GM21515 (cell line): ENCODE results near the gene PLN.

Experiments
- ATAC-seq: cut with Tn5 transposase; IDR thresholded peaks from one replicate; pipeline ENCODE4 v1.9.1; 2021; ENCODE audit not compliant: unreplicated experiment

The PLN gene

GRCh38 chr6:118536478-118536877, 11.6 kb upstream of the PLN start:
- no peak for ATAC-seq

DNA sequence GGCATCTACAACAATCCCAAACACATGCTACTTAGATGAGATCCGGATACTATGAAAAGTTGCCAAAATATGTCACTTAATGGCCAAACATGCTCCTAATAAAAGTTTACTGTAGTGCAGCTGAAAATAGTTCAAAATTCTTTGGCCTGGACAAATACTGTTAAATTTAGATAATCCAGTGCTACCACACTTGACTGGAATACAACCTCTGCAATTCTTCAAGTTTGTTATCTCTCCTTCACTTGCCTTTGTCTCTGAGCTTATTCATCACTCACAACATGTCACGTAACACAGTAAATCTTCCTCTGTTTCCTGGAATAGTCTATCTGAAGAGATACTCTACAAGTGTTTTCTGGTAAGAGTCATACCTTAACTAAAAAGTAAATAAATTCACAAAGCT, 10.5 kb upstream of the PLN start:
- no peak for ATAC-seq

DNA sequence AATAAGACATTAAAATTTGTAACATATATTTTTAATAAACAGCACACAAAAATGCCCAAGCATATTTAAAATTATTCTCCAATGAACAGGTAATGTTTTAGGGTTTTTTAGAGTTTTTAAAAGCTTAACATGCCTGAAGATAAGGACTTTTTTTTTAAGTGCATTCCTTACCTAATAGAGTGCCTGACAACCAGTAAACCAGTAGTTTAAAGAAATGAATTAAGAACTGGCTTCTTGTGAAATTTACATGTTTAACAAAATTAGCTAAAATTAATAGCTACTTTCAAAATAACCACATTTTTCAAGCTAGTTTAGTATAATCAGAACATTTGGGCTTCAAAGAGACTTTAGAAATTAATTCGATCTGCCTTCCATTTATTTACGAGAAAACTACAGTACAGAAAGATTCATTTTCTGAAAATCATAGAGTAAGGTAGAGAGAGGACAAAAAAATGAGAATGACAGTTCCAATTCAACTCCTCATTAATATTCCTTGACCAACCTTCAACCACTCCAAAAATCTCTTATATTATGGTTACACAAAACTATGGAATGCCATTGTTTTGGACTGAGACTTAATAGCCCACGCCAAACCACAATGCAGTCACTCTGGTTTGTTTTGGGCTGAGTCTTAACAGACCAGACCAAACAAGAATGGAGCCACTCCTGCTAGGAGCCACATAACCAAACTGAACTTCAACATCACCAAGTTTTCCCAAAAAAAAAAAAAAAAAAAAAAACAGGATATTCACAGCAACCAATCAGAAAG, 5.7 kb upstream of the PLN start:
- ATAC-seq = no peak

DNA sequence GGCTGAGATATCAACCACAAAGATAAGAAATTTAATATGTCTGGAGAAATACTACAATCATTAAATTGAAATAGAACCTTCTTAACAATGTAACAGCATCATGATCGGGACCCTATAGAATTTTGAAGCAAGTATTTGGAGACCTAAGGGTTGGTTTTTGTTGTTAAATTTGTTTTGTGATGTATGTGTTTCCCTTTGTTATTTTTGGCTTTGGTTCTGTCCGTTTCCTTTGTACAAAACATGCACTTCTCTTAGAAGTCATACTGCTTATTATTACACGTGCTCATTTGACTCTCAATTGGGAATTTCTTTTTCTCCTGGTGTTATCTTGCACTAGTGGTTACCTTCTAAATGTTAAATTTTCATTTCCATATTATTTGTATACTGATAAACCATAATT, 4.0 kb upstream of the PLN start:
- no peak for ATAC-seq

DNA sequence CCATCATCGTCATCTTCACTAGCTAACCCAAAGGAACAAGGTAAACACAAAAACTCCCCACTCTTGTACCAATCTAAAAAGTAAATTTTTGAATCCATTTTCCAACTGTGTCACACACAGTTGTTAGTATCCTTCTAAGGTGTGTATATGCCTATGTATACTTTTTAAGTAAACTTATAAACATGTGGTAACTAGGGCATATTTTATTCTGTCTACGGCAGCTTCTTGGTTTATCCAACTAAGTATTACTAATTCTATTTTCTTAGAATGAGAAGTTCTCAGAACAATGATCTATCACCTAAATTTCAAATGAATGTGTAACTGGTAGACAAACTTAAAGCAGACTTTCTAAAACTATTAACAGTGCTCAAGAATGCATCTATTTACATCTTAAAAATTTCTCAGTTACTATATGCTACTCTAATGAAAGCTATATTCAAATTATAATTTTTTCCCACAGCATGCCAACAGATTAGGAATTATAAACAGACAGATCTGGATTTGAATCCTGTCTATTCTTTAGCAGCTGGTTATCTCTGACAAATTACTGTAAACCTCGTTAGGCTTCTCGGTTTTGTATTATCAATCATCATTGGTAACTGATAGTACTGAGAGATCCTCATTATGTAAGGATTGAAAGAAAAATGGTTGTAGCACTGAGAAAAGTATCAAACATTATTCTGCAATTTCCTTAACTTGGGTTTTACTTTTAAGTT, 1.8 kb upstream of the PLN start:
- ATAC-seq = no peak

DNA sequence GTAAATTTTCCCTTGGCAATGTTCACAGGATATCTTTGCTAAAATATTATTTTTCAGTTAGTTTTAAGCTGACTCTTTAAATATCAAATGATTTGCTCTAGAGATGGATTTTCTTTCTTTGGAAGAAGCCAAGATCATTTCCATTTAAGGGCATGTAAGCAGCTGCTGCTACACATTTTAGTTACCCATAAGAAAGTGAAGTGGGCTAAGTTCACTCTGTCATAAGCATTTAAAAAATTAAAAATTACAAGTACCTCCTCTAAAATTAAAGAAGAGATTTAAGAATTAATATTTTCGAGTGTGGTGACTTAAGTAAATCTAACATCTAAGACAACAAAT, 1.2 kb upstream of the PLN start:
- no peak for ATAC-seq

GRCh38 chr6:118548613-118549012, 517 bp downstream of the PLN start:
- ATAC-seq = no peak

DNA sequence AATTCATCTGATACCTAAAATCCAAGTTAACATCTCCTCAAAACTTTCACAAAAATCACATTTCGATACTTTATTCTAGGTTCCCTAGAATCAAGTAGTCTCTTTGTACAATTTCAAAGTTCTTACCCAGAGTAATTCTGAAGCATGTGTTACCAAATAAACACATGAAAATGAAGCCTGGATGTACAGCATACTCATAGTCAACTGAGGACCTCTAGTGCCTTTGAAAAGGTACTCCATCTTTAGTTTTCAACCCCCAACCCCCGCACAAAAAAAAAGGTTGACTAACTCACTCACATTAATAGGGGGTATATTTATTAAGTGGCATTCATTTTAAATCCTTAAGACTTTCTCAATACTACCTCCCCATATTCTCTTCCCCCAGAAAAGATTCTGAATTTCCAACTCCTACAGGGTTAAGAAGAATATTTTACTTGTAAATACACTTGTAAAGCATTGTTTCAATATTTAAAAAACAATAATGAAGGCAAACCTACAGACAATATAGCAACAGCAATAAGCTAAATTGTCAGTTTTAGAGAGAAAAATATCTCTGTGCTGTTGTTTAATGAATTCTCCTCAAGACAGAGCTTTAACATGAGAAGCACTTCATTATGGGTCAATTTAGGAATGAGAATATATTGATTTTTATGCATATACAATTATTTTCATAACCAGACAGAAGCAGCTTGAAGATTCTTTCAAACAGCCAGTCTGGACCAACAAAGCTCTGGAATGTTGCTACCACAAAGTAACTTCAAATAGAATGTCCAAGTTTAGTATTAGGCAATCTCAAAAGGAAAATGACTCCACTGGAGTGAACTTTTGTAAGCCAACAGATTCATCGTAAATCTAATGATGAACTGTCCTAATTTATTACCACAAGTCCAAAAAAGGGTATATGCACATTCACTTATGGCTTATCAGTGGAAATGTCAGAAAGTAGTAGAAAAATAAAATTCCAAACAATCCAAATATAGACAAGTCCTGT, 3.3 kb downstream of the PLN start:
- ATAC-seq = peak; percentile 89

- ATAC-seq = no peak
Measured at GRCh38 chr6:118553132-118553531, 5.0 kb downstream of the PLN start.

- ATAC-seq = no peak
Measured at GRCh38 chr6:118554698-118555097, 6.6 kb downstream of the PLN start.

DNA sequence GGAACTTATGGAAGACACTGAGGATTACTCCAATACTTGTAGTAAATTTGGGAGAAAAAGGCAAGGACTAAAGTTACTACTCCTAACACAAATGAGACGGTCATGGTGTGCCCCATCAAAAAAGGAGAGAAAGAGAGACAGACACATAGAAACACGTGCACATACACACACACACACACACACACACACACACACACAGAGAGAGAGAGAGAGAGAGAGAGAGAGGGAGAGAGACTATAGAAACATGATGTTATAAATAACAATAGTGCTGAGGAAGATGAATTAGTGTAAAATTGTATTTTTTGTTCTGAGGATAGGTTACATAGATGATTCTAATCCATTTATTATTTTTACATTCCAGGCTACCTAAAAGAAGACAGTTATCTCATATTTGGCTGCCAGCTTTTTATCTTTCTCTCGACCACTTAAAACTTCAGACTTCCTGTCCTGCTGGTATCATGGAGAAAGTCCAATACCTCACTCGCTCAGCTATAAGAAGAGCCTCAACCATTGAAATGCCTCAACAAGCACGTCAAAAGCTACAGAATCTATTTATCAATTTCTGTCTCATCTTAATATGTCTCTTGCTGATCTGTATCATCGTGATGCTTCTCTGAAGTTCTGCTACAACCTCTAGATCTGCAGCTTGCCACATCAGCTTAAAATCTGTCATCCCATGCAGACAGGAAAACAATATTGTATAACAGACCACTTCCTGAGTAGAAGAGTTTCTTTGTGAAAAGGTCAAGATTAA, 10.5 kb downstream of the PLN start:
- ATAC-seq = no peak

DNA sequence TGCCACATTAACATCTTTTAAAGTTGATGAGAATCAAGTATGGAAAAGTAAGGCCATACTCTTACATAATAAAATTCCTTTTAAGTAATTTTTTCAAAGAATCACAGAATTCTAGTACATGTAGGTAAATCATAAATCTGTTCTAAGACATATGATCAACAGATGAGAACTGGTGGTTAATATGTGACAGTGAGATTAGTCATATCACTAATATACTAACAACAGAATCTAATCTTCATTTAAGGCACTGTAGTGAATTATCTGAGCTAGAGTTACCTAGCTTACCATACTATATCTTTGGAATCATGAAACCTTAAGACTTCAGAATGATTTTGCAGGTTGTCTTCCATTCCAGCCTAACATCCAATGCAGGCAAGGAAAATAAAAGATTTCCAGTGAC, 11.6 kb downstream of the PLN start:
- no peak for ATAC-seq

GRCh38 chr6:118562248-118562647, 14.2 kb downstream of the PLN start:
- no peak for ATAC-seq

DNA sequence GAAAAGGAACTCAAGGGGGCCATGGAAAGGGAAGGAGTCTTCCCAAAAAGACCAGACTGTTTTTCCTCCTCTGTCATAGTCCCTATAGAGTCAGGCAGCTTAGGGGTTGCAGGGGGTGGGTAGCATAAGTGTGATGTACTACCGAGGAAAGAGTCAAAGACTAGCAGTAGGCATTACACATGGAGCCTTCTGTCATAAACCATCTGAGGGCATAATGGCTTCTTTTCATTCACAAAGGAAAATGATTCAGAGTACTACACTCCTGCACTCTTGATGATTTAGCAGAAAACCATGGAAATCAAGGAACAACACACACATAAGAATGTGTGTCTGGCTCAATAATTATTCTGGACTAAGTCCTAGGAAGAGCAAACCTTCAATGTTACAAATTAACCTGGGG, 14.9 kb downstream of the PLN start:
- no peak for ATAC-seq

- ATAC-seq = peak; percentile 99
Measured at GRCh38 chr6:118565311-118565960, 17.3 kb downstream of the PLN start.

DNA sequence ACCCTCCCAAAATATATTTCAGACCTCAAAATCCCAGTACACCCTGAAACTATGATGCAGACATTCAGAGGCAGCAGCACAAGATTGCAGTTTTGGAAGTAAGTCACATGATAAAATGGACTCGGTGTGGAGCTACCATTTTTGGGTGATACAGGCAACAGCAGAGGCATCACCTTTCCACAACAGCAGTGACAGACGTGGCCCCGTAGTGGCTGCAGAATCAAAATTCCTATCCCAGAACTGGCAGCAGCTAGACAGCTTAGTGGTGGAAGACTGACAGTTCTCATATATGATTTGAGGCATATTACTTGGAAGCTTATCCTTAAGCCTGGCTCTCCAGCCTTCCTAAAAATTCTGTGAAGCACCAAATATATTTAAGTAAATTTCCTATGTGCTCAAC, 19.9 kb downstream of the PLN start:
- no peak for ATAC-seq

DNA sequence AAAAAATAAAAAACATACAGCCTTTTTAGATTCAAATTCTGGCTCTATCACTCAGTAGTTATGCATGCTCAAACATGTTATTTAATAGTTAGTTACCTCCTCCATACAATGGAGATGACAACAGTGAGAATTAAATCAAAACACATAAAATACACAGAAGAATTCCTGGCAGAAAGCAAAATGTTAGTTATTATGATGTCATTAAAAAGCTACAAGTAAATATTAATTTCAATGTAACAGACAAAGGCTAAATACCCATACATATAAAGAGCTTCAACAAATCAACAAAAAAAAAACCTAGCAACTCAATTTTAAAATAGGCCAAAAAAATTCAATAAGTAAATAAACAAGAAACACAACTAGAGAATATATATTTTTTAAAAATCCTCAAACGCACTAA, 21.4 kb downstream of the PLN start:
- ATAC-seq = no peak

DNA sequence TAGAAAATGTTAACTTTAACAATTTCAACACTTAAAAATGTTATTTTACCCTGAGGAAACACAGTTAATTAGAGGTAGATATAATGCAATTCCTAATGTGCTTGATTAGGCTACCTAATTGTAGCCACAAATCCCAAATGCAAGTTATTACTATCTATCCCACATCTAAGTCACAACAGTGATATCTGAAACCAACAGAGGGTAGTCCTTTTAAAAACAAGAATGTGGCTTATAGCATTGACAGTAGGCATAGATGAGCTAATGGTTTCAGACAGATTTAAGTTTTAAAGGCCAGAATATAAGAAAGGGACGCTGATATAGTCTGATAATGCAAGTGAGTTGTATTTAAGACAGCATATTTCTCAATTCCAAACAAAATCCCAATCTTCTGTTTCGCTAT, 23.0 kb downstream of the PLN start:
- no peak for ATAC-seq

DNA sequence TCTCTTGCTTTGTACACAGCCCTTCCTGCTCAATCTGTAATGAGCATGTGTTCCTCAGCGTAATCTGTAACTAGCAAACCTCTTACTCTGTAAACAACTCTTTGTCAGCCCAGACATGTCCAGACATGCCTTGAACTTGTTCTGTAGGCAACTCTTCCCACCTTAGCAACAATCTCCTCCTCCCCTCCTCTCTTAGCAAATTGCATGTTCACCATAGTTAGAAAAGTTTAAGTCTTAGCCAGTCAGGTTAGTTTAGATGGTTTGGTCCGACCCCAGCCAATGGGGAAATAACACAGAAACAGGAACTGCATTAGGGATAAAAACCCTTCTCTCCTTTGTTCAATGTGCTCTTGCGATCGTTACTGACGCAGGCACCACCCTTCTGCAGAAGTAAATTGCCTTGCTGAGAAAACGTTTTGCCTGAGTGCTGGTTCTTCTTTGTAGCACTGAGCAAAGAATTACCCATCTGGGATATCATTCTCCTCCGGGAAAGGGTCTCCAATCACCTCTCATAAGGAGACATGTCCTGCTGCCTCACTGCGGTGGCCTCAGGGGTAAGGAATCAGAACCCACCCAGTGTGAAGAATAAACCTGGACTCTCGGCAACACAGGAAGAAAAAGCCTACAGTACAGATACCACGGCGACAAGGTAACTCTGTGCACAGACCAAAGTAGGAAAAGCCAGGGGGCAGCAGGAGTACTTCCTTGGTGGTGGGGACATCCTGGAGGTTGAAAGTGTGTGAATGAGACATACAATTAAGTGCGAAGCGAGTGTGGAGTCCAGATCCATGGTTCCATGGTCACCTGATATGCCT, 26.2 kb downstream of the PLN start:
- ATAC-seq = no peak

- ATAC-seq = no peak
Measured at GRCh38 chr6:118577972-118578371, 29.9 kb downstream of the PLN start.
